HG02870 (cell line): Measurements from ENCODE around the gene PLEKHA3.
"Not testable (repeated sequence)": the region's sequence is repeated elsewhere in the genome, so short reads cannot be mapped to it uniquely, and the experiment has no call there.

Experiments
- ATAC-seq: cut with Tn5 transposase; IDR thresholded peaks from one replicate; pipeline ENCODE4 v1.9.1; 2021; ENCODE audit warnings: mild to moderate bottlenecking, moderate library complexity; ENCODE audit not compliant: unreplicated experiment

The PLEKHA3 gene

DNA sequence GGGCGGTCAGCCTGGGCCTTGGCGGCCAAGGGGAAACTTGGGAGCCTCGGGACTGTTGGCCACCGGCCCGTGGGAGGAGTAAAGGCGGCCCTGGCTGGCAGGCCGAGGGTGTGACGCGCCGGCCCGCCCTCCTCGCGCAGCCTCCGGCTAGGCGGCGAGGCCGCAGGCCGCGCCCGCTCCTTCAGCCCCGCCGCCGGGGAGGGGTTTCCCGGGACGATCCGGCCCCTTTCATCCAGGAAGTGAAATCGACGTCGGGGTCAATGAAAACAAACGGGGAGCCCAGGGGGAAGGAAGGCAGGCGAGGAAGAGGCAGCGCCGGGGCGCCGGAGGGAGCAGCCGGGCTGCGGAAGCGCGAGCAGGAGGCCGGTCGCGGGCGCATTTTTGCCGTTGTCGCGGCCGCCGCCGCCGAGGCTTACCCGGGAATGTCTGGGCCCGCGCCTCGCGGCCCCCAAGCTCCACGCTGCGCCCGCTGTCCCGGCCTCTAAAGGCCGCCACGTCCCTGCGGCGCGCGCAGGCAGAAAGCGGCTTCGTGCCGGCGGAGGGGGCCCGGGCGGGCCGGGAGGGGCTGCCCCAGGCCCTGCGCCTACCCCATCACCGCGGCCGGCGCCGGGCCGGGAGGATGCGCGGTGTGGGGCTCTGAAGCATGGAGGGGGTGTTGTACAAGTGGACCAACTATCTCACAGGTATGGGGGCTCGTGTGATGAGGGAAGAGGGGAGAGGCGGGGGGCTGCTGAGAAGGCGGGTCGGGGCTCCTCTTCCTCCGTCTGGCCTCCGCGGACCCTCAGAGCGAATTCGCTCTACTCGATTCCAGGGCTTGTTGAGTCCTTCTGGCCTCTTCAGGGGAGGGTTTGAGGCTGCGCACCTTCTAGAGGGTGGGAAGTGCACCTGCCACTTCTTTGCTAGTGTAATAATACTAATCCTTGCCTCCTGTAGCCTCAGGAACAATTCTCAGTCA is at the start of gene PLEKHA3:
TSS of gene PLEKHA3 (plus strand) at position 231 of the 955 bp plus-strand sequence. CDS start at position 644, 413 bp downstream.
- peak; percentile 64 for ATAC-seq

DNA sequence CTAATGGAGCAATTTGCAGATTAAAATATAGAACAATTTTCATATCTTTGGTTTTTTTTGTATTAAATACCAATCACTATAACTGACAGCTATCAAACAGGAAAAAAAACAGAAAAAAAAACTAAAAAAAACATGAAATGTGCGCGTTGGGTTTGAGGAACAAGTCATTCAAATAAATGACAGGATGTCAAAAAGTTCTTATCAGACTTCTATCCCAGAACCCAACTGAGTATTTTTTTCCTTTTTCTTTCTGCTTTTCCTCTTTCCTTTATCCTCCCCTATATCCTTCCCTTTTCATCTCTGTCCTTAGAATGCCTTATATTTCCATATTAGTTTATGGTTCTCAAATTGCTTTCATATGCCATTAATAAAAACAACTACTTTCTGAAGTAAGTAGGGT is 43.6 kb upstream of the PLEKHA3 start:
- ATAC-seq, result no peak

DNA sequence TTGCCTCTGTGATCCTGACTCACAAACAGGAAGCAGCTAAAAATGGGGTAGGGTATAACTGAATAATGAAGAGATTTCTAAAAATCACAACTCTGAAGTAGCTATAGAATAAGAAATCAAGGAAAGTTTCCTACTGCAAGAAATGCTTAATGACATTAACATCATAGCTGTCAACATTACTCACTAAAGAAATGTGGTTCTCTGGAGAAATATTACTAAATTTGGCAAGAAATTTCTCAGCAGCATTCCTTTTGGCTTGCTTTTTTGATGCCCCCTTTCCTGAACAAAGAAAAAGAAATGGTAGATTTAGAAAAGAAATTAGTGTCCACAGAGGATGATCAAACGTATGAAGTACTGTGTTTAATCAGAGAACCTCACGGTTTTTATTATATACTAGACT is 38.8 kb upstream of the PLEKHA3 start:
- ATAC-seq, result no peak

DNA sequence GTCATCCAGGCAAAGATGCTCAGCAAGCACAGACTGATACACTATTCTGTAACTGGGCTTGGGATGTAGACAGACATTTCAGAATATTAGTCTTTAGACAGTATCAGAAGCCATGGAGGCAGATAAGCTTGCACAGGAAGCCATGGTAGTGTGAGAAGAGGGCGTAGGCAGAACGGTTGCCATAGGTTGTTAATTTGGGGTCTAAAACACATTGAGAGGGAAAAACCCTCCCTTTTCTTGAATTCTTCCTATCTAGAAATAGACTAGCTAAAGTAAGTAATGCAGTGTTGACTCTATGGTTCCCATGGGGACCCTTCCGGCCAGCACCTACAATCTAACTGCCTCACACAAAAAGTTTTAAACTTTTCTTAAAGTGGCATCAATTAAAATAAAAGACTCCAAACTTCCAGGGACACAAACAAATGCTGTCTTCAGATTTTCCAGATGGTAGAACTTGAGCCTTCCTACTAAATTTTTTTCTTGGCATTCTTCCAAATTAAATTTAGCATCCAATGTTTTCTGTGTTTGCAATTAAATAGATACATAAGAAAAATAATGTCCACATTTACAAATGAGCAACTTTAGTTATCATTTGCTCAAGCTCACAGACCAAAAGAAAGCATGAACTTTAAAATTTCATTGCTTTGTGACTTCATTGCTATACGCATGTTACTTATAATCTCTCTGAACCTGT is 31.1 kb upstream of the PLEKHA3 start:
- no peak for ATAC-seq

DNA sequence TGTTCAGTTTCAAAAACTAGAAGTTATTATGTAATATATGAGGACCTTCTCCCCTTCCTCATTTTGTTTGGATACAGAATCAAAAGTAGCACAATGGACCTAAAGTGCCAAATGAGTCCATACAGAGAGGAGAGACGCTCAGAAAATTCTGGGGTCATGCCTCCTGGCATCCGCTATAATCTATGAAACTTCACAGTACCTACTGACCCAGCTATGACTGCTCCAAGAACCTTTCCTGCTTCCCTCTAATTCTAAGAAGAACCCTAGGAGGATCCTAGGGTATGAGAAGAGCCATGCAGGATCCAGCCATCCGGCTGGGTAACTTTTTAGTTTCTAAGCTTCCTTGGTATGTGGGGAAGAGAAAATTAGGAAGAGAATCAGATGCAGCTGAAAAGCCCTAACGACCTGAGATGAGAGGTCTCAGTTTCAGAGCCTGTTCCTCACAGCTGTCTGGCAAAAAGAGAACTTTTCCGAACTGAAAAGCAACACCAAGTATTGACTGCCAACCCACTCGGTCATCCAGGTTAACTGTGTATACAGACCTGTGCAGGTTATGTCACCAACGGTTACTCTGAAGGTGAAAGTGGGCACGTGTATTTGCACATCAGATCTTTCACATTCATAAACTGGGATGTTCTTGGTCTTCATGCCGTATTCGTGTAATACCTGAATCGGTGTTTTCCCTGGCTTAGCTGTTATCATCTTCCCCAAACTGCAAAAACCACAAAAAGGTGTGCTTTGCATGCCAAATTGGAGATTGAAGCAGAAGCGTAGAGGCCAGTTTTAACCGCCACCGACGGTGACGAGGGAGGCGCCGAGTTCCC is 30.3 kb upstream of the PLEKHA3 start:
- ATAC-seq, result no peak

DNA sequence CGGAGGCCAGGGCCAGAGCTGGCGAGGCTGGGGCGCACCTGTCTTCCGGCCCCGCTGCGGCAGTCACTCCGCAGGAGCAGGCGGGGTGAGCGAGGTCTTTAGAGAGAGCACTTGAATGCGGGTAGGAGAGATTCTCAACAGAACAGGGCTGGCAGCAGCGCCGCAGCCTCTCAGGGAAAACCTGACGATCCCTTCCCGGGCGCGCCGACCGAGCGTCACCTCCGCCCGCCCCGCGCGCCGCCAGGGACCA is 29.8 kb upstream of the PLEKHA3 start:
- peak; percentile 43 for ATAC-seq

DNA sequence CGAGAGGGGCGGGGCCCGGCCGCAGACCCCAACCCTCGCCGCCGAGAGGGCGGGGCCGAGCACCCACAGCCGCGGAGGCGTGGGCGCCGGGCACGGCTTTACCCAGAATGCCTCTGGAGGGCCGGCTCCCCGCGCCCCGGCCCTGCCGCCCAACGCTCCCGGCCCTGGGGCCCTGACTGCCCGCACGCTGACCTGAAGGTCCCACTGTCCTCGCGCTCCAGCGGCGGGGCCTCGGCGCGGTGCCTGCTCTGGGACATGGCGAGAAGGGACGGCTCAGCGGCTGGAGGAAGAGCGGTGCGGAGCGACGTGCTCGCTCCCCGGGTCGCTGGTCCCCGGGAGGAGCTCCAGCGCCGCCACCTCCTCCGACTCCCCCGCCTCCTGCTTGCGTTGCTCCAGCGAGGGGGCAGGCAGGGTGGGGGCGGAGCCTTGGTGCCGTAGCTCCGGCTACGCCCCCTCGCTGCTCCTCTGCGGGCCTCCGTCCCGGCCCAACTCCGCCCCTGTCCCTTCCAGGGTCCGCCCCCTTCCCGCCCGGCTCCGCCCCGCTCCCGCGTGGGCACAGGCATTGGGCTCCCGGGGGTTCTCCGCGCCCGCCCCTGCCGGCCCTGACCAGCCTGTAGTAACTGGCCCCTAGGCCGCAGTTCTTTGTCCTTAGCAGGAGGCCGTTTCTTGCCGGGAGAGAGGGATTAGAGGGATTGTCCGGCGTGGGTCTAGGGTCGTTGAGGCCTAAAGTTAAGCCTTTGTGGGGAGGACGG is 29.3 kb upstream of the PLEKHA3 start, which contains the start of the genes PJVK and PRKRA:
TSS of gene PJVK (plus strand) at position 605 of the 752 bp plus-strand sequence. CDS start 2,032 bp downstream, outside the sequence.
TSS of gene PRKRA (minus strand) at position 402 of the 752 bp plus-strand sequence. CDS start at position 257, 145 bp downstream.
- ATAC-seq, result peak; percentile 78

DNA sequence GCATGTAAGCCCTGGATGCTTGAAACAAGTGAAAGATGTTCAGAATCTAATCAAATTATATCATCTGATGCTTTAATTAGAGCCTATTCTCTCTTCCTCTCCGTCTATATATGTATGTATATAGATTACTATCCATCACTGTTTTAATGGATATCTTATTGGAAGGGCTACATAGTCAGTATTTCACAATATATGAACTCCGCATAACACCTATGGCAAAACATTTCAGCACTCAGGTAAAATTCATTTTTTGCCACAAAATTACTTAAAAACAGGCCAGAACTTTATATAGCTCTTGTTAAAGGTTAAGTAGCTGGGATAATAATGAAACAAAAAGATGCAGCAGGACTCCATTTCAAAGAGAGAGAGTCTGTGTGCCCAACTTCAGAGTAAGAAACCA is 27.9 kb upstream of the PLEKHA3 start:
- ATAC-seq, result no peak

DNA sequence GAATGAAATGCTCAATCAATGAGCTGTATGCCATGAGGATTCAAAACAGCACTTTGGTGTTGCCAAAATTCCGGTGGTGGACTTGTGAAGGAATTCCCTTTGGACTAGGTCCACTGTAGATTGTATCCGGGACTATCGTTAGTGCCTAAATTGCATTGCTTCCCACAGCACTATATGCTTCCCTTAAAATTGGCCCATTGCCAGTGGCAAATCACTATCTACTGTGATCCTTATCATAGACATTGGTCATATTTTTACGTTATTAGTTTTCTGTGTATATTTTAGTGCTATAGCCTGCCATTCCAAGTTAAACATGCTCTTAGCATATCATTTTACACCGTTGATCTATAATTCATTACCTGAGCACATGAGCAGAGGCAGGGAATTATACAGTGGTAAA is 27.4 kb upstream of the PLEKHA3 start:
- ATAC-seq, result no peak

DNA sequence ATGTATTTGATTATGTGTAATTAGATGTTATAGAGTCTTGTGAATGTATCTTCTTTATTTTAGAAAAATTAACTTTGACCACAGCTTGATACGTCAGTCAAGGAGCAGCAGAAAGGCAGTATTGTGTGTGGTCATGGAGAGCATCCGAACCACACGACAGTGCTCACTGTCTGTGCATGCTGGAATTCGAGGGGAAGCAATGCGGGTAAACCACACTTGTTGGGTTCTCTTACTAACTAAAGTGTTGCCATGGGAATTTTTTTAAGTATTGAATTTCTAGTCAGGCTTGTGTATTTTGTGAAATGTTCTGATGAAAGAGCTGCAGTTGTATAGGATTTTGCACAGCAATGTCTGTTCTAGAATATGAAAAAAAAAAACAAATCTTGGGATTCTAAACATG is 24.3 kb upstream of the PLEKHA3 start:
- no peak for ATAC-seq

DNA sequence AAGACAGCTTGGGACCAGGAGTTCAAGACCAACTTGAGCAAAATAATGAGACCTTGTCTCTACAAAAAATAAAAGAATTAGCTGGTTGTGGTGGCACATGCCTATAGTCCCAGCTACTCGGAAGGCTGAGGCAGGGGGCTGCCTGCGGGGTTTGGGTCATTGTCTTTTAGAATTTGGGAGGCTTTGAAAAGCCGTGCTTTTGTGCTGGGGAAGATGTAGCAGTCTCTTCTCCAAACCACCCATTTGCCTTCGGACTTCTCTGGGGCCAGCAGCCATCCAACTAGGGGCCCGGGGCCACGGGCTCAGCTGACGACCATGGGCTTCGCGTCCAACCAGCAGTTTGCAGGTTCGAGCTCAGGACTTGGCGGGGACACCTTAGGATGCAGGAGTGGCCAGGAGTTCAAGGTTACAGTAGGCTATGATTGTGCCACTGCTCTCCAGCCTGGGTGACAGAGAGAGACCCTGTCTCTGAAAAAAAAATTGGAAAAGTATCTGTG is 22.8 kb upstream of the PLEKHA3 start:
- ATAC-seq, result no peak

DNA sequence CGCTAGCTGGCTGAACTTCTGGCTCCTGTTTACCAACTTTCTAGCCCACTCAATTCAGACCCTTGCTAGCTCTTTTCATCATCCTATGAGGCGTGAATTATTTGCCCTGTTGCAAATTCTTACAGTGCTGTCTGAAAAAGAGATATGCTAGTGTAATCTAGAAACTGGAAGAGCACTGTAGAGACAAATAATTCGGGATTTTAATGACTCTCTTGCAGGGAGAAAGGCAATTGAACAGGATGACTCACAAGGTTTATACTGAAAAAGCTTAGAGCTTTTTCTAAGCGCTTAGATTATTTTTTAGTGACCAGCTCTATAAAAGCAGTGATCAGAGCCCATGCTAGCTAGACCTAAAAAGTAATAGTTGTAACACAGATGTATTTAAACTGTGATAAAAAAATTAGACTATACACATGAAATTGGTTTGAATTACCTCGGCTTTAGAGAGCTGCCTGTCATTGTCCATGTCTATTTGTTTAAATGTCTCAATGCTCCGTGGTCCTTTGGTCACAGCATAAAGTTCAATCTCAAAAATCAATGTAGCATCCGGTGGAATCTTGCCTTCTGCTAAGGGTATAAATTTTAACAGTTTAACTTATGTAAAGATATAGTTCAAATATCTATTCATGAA is 10.9 kb upstream of the PLEKHA3 start:
- no peak for ATAC-seq

DNA sequence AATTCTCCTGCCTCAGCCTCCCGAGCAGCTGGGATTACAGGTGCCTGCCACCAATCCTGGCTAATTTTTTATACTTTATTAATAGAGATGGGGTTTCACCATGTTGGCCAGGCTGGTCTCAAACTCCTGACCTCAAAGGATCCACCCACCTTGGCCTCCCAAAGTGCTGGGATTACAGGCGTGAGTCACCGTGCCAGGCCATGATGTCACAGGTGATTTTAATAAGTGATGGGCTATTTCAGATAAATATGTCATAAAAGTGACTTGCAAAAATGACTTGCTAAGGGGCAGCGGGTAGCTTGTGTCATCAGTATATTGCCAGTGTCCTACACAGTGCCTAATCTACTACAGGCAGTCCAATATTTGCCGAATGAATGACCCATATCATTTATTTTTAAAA is 8.9 kb upstream of the PLEKHA3 start:
- ATAC-seq, result not testable (repeated sequence)

DNA sequence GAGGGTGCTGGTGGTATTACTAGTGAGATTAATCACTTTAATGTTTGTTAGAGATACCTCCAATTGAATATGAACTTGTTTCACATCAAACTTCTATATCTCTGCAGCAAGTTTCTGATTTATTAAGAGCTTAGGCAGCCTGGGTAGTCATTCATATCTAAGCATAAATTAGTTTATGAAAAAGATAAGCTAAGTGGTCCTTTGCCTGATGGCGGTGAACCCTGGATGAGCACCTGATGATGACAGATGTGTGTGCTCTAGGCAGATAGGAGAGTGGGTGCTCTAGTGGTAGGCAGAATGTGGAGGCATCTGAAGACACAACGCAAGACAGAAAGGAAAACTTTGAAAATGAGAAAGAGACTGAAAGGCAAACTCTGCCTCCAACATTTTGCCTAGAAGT is 6.9 kb upstream of the PLEKHA3 start:
- no peak for ATAC-seq

DNA sequence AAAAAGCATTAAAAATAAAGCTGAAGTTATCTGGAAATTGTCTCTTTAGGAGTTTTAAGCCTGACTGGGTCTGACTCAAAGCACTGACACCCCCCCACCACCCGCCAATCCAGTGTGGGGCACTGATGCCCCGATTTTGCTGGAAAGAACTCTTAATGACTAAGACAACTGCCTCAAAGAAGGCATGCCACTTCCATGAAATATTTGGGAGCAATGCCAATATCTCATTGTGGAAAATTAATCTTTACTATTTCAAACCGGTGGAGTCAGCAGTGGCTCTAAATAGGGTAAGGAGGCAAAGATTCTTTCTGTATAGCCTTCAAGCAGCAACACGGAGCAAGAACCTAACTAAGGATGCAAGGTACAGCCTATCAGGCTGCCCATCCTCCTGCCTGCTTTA is 6.3 kb upstream of the PLEKHA3 start:
- ATAC-seq, result no peak

DNA sequence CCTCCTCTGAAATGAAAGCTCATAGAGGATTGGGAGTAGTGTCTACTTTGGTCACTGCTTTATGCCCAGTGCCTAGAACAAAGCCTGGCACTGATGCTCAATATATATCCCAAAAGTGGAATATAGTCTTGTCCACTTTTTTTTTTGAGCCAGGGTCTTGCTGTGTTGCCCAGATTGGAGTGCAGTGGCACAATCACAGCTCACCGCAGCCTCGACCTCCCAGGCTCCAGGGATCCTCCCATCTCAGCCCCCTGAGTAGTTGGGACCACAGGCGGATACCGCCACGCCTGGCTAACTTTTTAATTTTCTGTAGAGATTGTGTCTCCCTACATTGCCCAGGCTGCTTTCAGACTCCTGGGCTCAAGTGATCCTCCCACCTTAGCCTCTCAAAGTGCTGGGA is 5.7 kb upstream of the PLEKHA3 start:
- ATAC-seq, result no peak

DNA sequence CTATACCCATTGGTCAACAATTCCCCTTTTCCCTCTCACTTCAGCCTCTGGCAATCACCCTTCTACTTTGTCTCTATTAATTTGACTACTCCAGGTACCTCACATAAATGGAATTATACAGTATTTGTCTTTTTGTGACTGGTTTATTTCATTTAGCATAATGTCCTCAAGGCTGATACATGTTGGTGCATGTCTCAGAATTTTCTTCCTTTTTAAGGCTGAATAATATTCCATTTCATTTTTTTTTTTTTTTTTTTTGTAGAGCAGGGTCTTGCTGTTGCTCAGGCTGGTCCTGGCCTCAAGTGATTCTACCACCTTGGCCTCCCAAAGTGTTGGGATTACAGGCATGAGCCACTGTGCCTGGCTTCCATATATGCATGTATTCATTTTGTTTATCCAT is 3.8 kb upstream of the PLEKHA3 start:
- ATAC-seq, result no peak

DNA sequence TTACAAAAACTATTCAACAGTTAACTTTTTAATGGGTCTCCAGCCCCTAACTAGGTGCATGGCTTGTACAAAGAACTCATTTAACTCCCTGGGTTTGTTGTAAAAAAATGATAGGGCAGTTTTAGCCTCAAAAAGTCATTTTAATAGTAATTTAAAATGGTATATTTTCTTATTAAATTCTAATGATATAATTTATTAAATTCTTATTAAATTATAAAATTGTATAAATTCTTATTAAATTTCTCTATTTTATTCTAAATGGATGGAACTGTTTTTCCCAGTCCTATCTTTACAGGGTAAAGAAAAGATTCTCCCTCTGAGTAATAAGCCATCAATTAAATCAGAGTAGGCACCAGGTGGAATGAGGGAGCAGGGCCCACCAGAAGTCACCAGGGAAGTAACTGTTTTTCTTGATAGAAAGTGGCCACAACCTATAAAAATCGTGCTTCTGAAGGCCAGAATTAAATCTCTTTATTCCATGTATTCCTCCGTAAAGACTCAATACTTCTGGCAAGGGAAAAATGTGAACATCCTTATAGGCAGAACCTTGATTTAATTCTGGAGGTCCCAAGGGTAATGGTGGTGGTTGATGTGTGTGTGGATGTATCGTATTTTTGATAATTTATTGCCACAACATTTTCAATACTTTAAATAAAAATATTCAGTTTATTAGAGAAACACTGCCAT is 2.7 kb upstream of the PLEKHA3 start:
- ATAC-seq, result no peak

DNA sequence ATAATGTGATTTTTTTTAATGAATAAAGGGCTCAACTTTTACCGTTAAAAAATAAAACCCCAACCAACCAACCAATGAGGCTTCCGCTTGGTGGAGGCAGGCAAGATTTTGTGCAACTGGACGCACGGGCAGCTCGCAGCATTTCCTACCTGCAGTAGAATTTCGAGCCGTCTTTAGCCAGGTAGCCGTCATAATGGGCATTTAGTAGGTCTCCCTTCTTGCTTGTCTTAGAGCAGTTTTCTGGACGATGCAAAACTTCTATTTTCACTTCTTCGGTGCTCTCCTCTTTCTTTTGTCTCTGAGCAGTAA is 2.2 kb upstream of the PLEKHA3 start:
- peak; percentile 7 for ATAC-seq
